ENCODE results near the gene UBR2. TPM values are rescaled to one million over a fixed set of nuclear protein-coding genes. Genes with fewer than 3 reads are reported as not detected.

Gene UBR2
- total and polyA plus RNA-seq, 2 donors (not counting 1 experiment from before 2014, with no cell fraction given), result 17.9 to 34.7 TPM

DNA sequence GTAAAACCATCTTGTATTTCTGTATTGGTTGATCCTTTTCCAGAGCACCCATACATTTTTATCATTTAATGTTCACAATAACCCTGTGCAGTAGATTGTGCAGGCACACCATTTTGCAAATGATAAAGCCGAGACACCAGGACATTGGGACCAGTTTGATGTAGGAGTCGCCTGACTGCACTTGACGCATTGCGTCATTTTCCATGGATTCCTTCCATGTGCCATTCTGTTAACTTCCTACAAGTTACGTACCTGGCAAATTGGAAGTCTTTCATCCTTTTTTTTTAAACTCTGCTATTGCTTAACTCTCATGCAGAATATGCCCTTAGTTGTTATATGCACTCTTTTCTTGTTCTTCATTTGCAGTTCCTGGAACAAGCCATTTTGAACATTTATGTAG is 115.5 kb downstream of the UBR2 start:
- DNase-seq (ENCODE audit: low read depth in 2 of 2), result no peak
- TF ChIP-seq EZH2 (IDR thresholded peaks at IDR 0.05; ENCODE audit: low read length, missing control alignments) (no peak), CTCF (conservative IDR thresholded peaks at IDR 0.05 in 1 of 2, IDR thresholded peaks at IDR 0.05 in 1 of 2; ENCODE audit: low read depth in 1 of 2, low read length in 2 of 2) (no peak)
- Histone ChIP-seq H2AFZ (ENCODE audit: low read length) (no peak overlapping the region), H3K36me3 (ENCODE audit: control insufficient read depth, insufficient read depth, low read length) (peaks cover 8% of the 10 kb centered on the region), H3K27me3 (ENCODE audit: control insufficient read depth, insufficient read depth, low read length) (no peaks in the 10 kb centered on the region), H4K20me1 (ENCODE audit: control insufficient read depth, extremely low read depth, insufficient read depth, low read length) (no peaks in the 10 kb centered on the region), H3K4me2 (ENCODE audit: extremely low read depth, insufficient read depth, low read length) (no peak overlapping the region), H3K4me3 (replicated peaks in 1 of 4; ENCODE audit: control extremely low read depth in 1 of 4, insufficient read depth in 1 of 4, low read depth in 3 of 4, low read length in 4 of 4) (no peak overlapping the region), H3K9ac (ENCODE audit: insufficient read depth, low read length) (no peak overlapping the region), H3K9me3 (ENCODE audit: control insufficient read depth, insufficient read depth, low read depth, low read length) (no peaks in the 10 kb centered on the region), H3K4me1 (ENCODE audit: control insufficient read depth, extremely low read depth, insufficient read depth, low read length) (no peaks in the 10 kb centered on the region), H3K79me2 (ENCODE audit: control insufficient read depth, insufficient read depth, low read length) (no peaks in the 10 kb centered on the region), H3K27ac (ENCODE audit: insufficient read depth, low read length) (no peak overlapping the region)

- Histone ChIP-seq H3K79me2 (ENCODE audit: control insufficient read depth, insufficient read depth, low read length) (no peaks in the 10 kb centered on the region), H3K27ac (ENCODE audit: insufficient read depth, low read length) (no peak overlapping the region), H3K4me1 (ENCODE audit: control insufficient read depth, extremely low read depth, insufficient read depth, low read length) (peaks cover 4% of the 10 kb centered on the region), H3K9ac (ENCODE audit: insufficient read depth, low read length) (no peak overlapping the region), H3K4me2 (ENCODE audit: extremely low read depth, insufficient read depth, low read length) (no peak overlapping the region), H4K20me1 (ENCODE audit: control insufficient read depth, extremely low read depth, insufficient read depth, low read length) (no peaks in the 10 kb centered on the region), H2AFZ (ENCODE audit: low read length) (no peak overlapping the region), H3K36me3 (ENCODE audit: control insufficient read depth, insufficient read depth, low read length) (peaks cover 9% of the 10 kb centered on the region), H3K27me3 (ENCODE audit: control insufficient read depth, insufficient read depth, low read length) (no peaks in the 10 kb centered on the region), H3K4me3 (replicated peaks in 1 of 4; ENCODE audit: control extremely low read depth in 1 of 4, insufficient read depth in 1 of 4, low read depth in 3 of 4, low read length in 4 of 4) (no peak overlapping the region), H3K9me3 (ENCODE audit: control insufficient read depth, insufficient read depth, low read depth, low read length) (no peaks in the 10 kb centered on the region)
- DNase-seq (ENCODE audit: low read depth in 2 of 2), result peak in 1 of 2 donors; percentile 7
- TF ChIP-seq CTCF (conservative IDR thresholded peaks at IDR 0.05 in 1 of 2, IDR thresholded peaks at IDR 0.05 in 1 of 2; ENCODE audit: low read depth in 1 of 2, low read length in 2 of 2), result no peak
- no peak for TF ChIP-seq EZH2 (IDR thresholded peaks at IDR 0.05; ENCODE audit: low read length, missing control alignments)
These were observed 124.5 kb downstream of the UBR2 start for GRCh38 chr6:42688281-42688680.

- Histone ChIP-seq H3K36me3 (ENCODE audit: control insufficient read depth, insufficient read depth, low read length) (peaks cover 9% of the 10 kb centered on the region), H3K79me2 (ENCODE audit: control insufficient read depth, insufficient read depth, low read length) (no peaks in the 10 kb centered on the region), H4K20me1 (ENCODE audit: control insufficient read depth, extremely low read depth, insufficient read depth, low read length) (no peaks in the 10 kb centered on the region), H2AFZ (ENCODE audit: low read length) (no peak overlapping the region), H3K4me3 (replicated peaks in 1 of 4; ENCODE audit: control extremely low read depth in 1 of 4, insufficient read depth in 1 of 4, low read depth in 3 of 4, low read length in 4 of 4) (no peak overlapping the region), H3K27ac (ENCODE audit: insufficient read depth, low read length) (no peak overlapping the region), H3K4me1 (ENCODE audit: control insufficient read depth, extremely low read depth, insufficient read depth, low read length) (peaks cover 8% of the 10 kb centered on the region), H3K9ac (ENCODE audit: insufficient read depth, low read length) (no peak overlapping the region), H3K27me3 (ENCODE audit: control insufficient read depth, insufficient read depth, low read length) (no peaks in the 10 kb centered on the region), H3K9me3 (ENCODE audit: control insufficient read depth, insufficient read depth, low read depth, low read length) (no peaks in the 10 kb centered on the region), H3K4me2 (ENCODE audit: extremely low read depth, insufficient read depth, low read length) (no peak overlapping the region)
- TF ChIP-seq CTCF (conservative IDR thresholded peaks at IDR 0.05 in 1 of 2, IDR thresholded peaks at IDR 0.05 in 1 of 2; ENCODE audit: low read depth in 1 of 2, low read length in 2 of 2) (no peak), EZH2 (IDR thresholded peaks at IDR 0.05; ENCODE audit: low read length, missing control alignments) (no peak)
- DNase-seq (ENCODE audit: low read depth in 2 of 2), result no peak
These were observed 125.5 kb downstream of the UBR2 start for GRCh38 chr6:42689371-42689770.

Data from fibroblast of lung (primary cell).